ENCODE data around the gene RELB.

DNA sequence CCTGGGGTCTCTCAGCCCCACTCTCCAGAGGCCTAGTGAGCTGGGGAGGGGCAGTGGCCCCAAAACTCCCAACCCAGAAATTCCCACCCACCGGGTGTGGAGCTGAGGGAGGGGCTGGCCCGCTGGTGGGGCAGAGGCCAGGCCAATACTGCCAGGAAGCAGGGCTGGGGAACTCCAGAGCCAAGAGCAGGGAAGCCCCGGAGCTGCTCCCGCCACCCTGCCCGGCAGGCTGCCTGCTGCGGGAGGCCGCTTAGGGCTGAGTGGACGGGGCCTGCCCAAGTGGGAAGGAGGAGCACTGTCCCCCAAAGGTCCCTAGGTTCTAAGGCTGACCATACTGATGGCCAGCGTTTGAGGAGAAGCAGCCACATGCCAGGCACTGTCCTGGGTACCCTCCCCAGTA is 13.0 kb upstream of the RELB start:
- no peak for TF ChIP-seq POLR2A (IDR thresholded peaks at IDR 0.05; ENCODE audit: low read depth, low read length)
- TF ChIP-seq POLR2AphosphoS5 (IDR thresholded peaks at IDR 0.05; ENCODE audit: low read depth, low read length), result no peak

Data from GM12892 (cell line).